Thyroid gland (tissue), 4 donors: Measurements from ENCODE around the gene RIC8B. TPM values are rescaled to one million over a fixed set of nuclear protein-coding genes. Genes with fewer than 3 reads are reported as not detected.

Experiments
- DNase-seq, 2 donors: peaks; one replicate each; pipeline ENCODE4 v3.0.0-alpha.2; 2019
- H3K27ac ChIP-seq, 3 donors: fragments of 200-600 bp; sonication (generic); 1 replicate in 2 of 3; 2 replicates in 1 of 3; pipeline ENCODE4 v1.5.1; 2016 to 2019; ENCODE audit warnings: mild to moderate bottlenecking in 1 of 3, moderate library complexity in 1 of 3
- H3K27me3 ChIP-seq: fragments of 200-600 bp; sonication (generic); one replicate; pipeline ENCODE4 v1.5.1; 2019
- H3K36me3 ChIP-seq, 2 donors: fragments of 200-600 bp; sonication (generic); one replicate each; pipeline ENCODE4 v1.5.1; 2016 to 2019
- H3K4me1 ChIP-seq, 2 donors: fragments of 200-600 bp; sonication (generic); one replicate each; pipeline ENCODE4 v1.5.1; 2017 to 2019
- H3K4me3 ChIP-seq, 3 donors: fragments of 200-600 bp; sonication (generic); replicated peaks in 1 of 3; 1 replicate in 2 of 3; 2 replicates in 1 of 3; pipeline ENCODE4 v1.5.1; 2016; ENCODE audit warnings: mild to moderate bottlenecking in 1 of 3
- H3K9me3 ChIP-seq: fragments of 200-600 bp; sonication (generic); one replicate; pipeline ENCODE4 v1.5.1; 2017
- POLR2A ChIP-seq, 2 donors: fragments of 450-650 bp; IDR thresholded peaks; one replicate each; pipeline ENCODE4 v1.6.1; 2017; ENCODE audit warnings: antibody characterized with exemption in 2 of 2, mild to moderate bottlenecking in 2 of 2, moderate library complexity in 1 of 2
- WGBS, 2 donors: methylation state at CpG; one replicate each; pipeline ENCODE4 v1.1.5; 2017; 5-methylcytosine and 5-hydroxymethylcytosine counted together
- intact Hi-C: fragments of 100-400 bp; cut with DNase I; formaldehyde crosslinking; loops from one replicate; pipeline ENCODE4 v1.15.1; 2023
- total RNA-seq, 4 donors: library from RNA; depleted of rRNA; stranded (reverse); fragments of >200 nt; gene quantifications; one replicate each; pipeline ENCODE4 v1.2.3, GENCODE V29; 2016
- TF ChIP-seq, protein P1 (sequence below), 6 experiments: fragments of 200-600 bp in 3 of 6; fragments of 450-650 bp in 3 of 6; sonication (generic) in 3 of 6; IDR thresholded peaks; one replicate each; pipeline ENCODE4 v1.5.1; 2016 to 2019; ENCODE audit warnings: antibody characterized with exemption in 6 of 6, mild to moderate bottlenecking in 2 of 6, inconsistent platforms in 1 of 6, moderate library complexity in 1 of 6

Gene RIC8B
- total RNA-seq, 4 donors from 2014 or later = 32.5 to 49.8 (median 41.6) TPM

DNA sequence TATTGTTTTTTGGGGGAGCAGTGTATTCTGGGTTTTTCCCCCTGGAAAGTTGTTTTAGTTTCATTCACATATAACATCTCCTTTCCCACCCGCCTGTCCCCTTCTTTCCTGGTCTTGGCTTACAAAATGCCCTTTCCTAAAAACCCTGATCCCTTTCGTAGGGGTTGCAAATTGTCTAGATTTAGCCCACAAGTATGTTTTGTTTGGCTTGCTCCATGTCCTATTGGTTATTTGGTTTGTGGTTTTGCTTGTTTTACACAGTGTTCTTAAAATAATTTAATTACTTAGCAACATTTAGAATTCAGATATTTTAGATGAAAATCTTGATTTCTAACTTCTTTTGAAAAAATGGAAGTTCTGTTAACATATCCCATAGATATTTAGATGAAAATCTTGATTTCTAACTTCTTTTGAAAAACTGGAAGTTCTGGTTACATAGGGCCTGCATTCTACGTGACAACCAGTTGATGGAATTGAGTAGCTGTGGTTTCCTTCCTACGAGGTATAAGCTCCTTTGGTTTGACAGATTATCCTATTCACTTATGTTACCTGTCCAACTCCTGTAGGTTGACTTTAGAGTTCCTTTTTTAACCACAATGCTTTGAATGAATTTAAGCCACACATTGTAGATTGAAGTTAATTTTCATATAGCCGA is 92.1 kb downstream of the RIC8B start:
- H3K27ac ChIP-seq = peak overlapping the region; percentile 30 to 73 (median 44)
- no peak overlapping the region for H3K4me3 ChIP-seq
- H3K4me1 ChIP-seq = peaks cover 45 to 56% of the 10 kb centered on the region in 2 donors
- WGBS, 2 donors = 80 to 81% methylated on average over 5 of the region's 5 CpGs
- TF ChIP-seq POLR2A (IDR thresholded peaks at IDR 0.05) = no peak
- TF ChIP-seq, protein P1, sequence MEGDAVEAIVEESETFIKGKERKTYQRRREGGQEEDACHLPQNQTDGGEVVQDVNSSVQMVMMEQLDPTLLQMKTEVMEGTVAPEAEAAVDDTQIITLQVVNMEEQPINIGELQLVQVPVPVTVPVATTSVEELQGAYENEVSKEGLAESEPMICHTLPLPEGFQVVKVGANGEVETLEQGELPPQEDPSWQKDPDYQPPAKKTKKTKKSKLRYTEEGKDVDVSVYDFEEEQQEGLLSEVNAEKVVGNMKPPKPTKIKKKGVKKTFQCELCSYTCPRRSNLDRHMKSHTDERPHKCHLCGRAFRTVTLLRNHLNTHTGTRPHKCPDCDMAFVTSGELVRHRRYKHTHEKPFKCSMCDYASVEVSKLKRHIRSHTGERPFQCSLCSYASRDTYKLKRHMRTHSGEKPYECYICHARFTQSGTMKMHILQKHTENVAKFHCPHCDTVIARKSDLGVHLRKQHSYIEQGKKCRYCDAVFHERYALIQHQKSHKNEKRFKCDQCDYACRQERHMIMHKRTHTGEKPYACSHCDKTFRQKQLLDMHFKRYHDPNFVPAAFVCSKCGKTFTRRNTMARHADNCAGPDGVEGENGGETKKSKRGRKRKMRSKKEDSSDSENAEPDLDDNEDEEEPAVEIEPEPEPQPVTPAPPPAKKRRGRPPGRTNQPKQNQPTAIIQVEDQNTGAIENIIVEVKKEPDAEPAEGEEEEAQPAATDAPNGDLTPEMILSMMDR (IDR thresholded peaks at IDR 0.05) = no peak
- intact Hi-C loops = no loop called here
- H3K27me3 ChIP-seq = no peaks in the 10 kb centered on the region
- no peak for DNase-seq
- no peaks in the 10 kb centered on the region for H3K36me3 ChIP-seq
- no peaks in the 10 kb centered on the region for H3K9me3 ChIP-seq

- Histone ChIP-seq H3K27ac (peak overlapping the region; percentile 23 to 85 (median 44)), H3K36me3 (no peaks in the 10 kb centered on the region), H3K4me1 (peaks cover 43 to 51% of the 10 kb centered on the region in 2 donors), H3K9me3 (no peaks in the 10 kb centered on the region), H3K27me3 (no peaks in the 10 kb centered on the region), H3K4me3 (no peak overlapping the region)
- TF ChIP-seq, protein P1 (IDR thresholded peaks at IDR 0.05) = no peak
- no peak for TF ChIP-seq POLR2A (IDR thresholded peaks at IDR 0.05)
- DNase-seq = peak in 1 of 2 donors; percentile 4
- 38 to 47% methylated on average over 3 of the region's 3 CpGs for whole genome bisulfite sequencing, 2 donors
- intact Hi-C loops = no loop called here
These were observed 93.2 kb downstream of the RIC8B start for GRCh38 chr12:106867651-106868050.

DNA sequence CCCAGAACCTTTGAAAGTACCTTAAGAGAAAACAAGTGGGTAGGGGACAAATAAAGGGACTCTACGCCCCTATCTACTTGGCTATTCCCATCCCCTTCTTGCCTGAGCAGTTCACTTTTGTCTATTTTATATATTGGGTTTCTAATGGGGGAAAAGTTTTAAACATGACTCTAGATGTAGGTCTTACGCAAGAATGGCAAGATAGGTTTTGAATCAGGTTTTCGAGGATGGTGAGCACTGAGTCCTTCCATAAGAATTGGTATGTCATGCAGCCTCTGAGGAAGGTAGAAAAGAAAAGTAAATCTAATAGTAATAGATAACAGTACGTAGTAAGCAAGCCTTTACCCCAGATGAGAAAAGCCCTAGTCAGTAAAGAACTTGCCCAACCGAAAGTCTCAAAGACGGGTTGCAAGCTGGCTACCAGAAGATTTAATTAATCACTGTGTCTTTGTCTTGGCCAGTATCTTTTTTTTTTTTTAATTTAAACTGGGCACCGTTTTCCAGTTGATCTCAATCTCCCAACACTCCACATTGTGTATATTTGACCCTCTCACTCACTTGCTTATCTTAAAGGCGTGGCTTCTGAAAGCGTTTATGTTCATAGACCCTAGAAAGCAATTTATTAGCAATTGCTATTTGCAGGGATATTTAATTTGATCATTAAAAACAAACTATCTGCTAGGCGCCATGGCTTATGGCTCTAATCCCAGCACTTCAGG is 94.7 kb downstream of the RIC8B start:
- DNase-seq = no peak
- intact Hi-C loops = no loop called here
- Histone ChIP-seq H3K36me3 (peaks cover 0 to 5% of the 10 kb centered on the region in 2 donors), H3K4me3 (no peak overlapping the region), H3K4me1 (peaks cover 41 to 44% of the 10 kb centered on the region in 2 donors), H3K9me3 (no peaks in the 10 kb centered on the region), H3K27ac (no peak overlapping the region), H3K27me3 (no peaks in the 10 kb centered on the region)
- TF ChIP-seq POLR2A (IDR thresholded peaks at IDR 0.05) = no peak
- TF ChIP-seq, protein P1 (IDR thresholded peaks at IDR 0.05) = no peak
- 79 to 80% methylated on average over 10 of the region's 10 CpGs for WGBS, 2 donors

- Histone ChIP-seq H3K9me3 (no peaks in the 10 kb centered on the region), H3K27me3 (no peaks in the 10 kb centered on the region), H3K4me1 (peaks cover 41% of the 10 kb centered on the region in 2 donors), H3K4me3 (no peak overlapping the region), H3K27ac (no peak overlapping the region), H3K36me3 (peaks cover 0 to 5% of the 10 kb centered on the region in 2 donors)
- DNase-seq = no peak
- no peak for TF ChIP-seq POLR2A (IDR thresholded peaks at IDR 0.05)
- TF ChIP-seq, protein P1 (IDR thresholded peaks at IDR 0.05) = no peak
- intact Hi-C loops = no loop called here
These were observed 95.6 kb downstream of the RIC8B start for GRCh38 chr12:106870116-106870515.

DNA sequence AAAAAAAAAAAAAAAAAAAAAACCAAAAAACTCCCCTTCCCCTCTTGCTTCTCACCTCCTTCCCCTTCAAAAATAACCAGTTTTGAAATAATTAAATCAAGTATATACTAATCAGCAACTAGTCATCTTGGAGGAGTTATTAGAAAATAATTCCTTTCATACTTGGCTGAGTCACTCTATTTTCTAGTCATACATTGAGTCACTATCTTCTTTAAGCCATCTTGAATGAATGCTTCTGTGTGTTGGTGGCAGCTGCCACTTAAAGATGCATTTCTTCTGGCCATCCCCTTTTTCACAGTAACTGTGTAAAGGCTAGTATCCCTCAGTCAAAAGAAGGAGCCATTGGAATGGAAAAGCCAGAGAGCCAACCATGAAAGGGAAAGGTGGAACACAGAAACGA is 97.0 kb downstream of the RIC8B start:
- whole genome bisulfite sequencing, 2 donors = 94 to 100% methylated on average over 1 of the region's 1 CpG
- intact Hi-C loops = no loop called here
- TF ChIP-seq, protein P1 (IDR thresholded peaks at IDR 0.05) = no peak
- TF ChIP-seq POLR2A (IDR thresholded peaks at IDR 0.05) = no peak

More for the DNA sequence above, 97.0 kb downstream of the RIC8B start:
- Histone ChIP-seq H3K4me3 (no peak overlapping the region), H3K36me3 (peaks cover 0 to 5% of the 10 kb centered on the region in 2 donors), H3K9me3 (no peaks in the 10 kb centered on the region), H3K4me1 (peaks cover 31 to 32% of the 10 kb centered on the region in 2 donors), H3K27me3 (no peaks in the 10 kb centered on the region), H3K27ac (no peak overlapping the region)
- DNase-seq = no peak
